ENCODE data around the gene TASOR2.

The TASOR2 gene

DNA sequence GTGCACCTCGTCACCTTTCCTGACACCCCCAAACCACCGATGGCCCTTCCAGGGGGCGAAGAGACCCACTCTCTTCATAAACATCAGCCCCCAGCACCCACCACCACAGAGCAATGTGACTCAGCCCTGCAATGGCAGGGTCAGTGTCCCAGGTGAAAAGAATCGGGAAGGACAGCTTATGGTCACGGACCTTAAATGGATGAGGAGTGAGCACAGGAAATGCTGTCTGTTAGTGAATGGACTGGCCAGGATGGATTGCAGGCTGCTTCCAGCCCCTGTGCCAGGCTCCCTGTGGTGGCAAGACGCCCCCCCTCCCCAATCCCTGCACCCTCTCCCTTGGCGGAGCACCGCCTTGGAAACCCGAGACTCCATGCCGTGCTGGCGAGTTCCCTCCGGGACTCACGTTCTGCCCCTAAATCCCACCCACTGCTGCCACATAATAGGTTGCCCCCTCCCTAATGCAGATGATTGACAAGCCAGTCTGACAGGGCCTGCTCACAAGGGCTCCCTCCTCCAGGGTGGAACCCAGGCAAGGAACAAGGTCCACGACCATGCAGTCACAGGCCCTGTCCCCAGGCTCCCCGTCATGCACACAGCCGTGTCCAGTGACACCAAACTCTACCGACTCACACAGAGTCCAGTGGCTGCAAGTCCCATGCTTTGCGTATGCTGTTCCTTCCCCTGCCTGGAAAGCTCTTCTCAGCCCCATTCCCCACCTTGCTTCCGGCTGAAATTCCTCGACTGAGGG is 25.6 kb upstream of the TASOR2 start:
- Histone ChIP-seq H3K9ac (ENCODE audit: low read length) (no peak overlapping the region), H3K4me3 (ENCODE audit: low read length) (no peak overlapping the region), H3K36me3 (ENCODE audit: control insufficient read depth, insufficient read depth, low read length, severe bottlenecking) (no peaks in the 10 kb centered on the region), H3K27me3 (replicated peaks; ENCODE audit: control insufficient read depth, insufficient read depth, low read length) (no peaks in the 10 kb centered on the region), H3K9me3 (ENCODE audit: control insufficient read depth, low read length) (no peaks in the 10 kb centered on the region), H3K4me1 (ENCODE audit: control insufficient read depth, insufficient read depth, low read length) (peaks cover 17% of the 10 kb centered on the region)
- DNase-seq (ENCODE audit: low read depth) = no peak

DNA sequence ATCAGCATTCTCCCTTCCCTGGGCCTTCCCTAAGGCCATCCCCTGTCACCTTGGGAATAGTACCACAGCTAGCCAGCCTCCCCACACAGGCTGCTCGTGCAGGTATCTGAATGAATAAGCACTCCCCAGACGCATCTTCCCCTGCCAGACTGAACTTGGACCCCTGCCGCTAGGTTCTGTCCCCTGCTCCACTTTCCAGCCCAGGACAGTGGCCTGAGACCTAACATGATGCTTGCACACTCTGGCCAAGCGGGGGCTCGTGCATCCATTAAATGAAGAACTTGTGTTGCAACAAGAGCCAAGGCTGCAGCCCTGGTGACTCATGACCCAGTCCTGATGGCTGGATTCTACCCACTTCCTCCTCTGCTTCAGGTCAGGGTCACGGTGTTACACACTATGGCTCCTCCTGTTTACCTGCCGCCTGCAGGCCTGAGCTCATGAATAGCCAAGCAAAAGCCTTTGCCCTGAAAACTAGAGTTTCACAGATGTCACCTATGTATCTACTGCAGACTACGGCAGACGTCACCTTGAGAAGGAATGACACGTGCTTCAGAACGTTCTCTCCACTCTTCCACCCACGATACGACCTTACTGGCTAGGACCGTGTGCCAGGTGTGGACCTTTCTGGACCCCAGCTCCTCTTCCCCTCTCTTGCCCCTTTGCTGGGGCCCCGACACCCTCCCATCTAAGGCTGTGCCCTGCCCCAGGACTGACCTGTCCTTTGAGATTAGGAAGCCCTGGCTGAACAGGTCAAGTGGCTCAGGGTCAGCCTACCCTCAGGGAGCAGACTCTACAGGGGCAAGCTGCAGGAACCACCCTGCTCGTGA is 24.7 kb upstream of the TASOR2 start:
- H3K36me3 ChIP-seq (ENCODE audit: control insufficient read depth, insufficient read depth, low read length, severe bottlenecking) = no peaks in the 10 kb centered on the region
- DNase-seq (ENCODE audit: low read depth) = peak; percentile 32
- H3K9ac ChIP-seq (ENCODE audit: low read length) = no peak overlapping the region
- peaks cover 17% of the 10 kb centered on the region for H3K4me1 ChIP-seq (ENCODE audit: control insufficient read depth, insufficient read depth, low read length)
- H3K4me3 ChIP-seq (ENCODE audit: low read length) = no peak overlapping the region
- no peaks in the 10 kb centered on the region for H3K9me3 ChIP-seq (ENCODE audit: control insufficient read depth, low read length)
- no peaks in the 10 kb centered on the region for H3K27me3 ChIP-seq (replicated peaks; ENCODE audit: control insufficient read depth, insufficient read depth, low read length)

DNA sequence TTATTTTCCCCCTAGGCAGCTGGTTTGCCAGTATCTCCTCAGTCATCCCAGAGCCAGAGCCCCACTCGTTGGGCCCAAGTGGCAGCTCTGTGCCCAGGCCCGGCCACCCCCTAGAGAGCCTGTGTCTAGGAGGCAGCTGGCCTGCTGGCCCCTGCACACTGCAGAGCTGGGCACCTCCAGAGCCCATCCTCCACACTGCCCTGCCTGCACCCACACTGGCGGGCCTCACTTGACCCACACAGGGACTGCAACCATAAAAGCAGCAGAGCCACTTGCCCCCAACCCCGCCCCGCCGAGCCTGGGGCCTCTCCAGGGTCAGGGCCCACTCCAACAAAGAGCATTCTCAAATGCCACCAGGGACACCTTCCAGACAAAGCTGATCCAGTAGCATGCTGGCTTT is 23.6 kb upstream of the TASOR2 start:
- no peak for DNase-seq (ENCODE audit: low read depth)
- no peaks in the 10 kb centered on the region for H3K9me3 ChIP-seq (ENCODE audit: control insufficient read depth, low read length)

DNA sequence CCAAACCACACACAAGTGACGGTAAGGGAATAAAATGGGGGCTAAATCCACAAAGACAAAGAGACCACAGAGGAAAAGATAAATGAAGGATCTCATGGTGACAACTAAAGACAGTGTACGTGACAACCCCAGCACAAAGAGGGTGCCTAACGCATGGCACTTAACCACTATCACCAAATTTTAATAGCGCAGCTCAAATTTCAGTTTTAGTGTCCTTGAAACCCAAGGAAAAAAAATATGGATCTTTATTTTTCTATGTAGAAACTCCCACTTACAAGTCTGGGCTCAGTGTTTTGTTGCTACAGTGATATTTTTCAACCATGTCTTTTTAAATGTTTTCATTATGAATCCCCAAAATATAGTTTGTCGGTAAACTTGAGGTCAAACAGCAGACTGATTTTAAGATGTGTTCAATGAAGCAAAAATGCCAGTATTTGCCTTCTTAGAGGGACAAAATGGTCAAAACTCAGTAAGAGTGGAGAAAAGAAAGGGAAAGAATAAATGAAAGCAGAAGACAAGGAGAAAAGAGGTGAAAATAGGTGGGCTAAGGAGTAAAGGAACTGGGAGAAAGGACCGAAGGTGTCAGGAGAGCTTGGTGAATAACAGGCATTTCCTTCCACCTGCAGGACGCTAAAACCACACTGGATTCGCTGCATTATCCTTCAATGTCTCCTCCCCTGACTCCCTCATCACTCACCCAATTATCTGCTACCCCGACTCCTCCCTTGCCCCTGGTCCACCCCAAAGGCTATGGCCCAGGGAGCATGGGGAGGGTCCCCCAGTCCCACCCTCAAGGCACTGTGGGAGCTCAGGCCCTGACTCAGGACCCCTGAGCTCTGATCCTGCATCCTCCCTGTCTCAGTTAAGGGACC is 21.7 kb upstream of the TASOR2 start:
- H3K27me3 ChIP-seq (replicated peaks; ENCODE audit: control insufficient read depth, insufficient read depth, low read length) = no peaks in the 10 kb centered on the region
- no peak overlapping the region for H3K9ac ChIP-seq (ENCODE audit: low read length)
- H3K9me3 ChIP-seq (ENCODE audit: control insufficient read depth, low read length) = no peaks in the 10 kb centered on the region
- no peaks in the 10 kb centered on the region for H3K36me3 ChIP-seq (ENCODE audit: control insufficient read depth, insufficient read depth, low read length, severe bottlenecking)
- peaks cover 23% of the 10 kb centered on the region for H3K4me1 ChIP-seq (ENCODE audit: control insufficient read depth, insufficient read depth, low read length)
- no peak overlapping the region for H3K4me3 ChIP-seq (ENCODE audit: low read length)
- no peak for DNase-seq (ENCODE audit: low read depth)

More for the DNA sequence above, 23.6 kb upstream of the TASOR2 start:
- no peak overlapping the region for H3K9ac ChIP-seq (ENCODE audit: low read length)
- H3K36me3 ChIP-seq (ENCODE audit: control insufficient read depth, insufficient read depth, low read length, severe bottlenecking) = no peaks in the 10 kb centered on the region
- no peak overlapping the region for H3K4me3 ChIP-seq (ENCODE audit: low read length)
- H3K4me1 ChIP-seq (ENCODE audit: control insufficient read depth, insufficient read depth, low read length) = peaks cover 23% of the 10 kb centered on the region
- no peaks in the 10 kb centered on the region for H3K27me3 ChIP-seq (replicated peaks; ENCODE audit: control insufficient read depth, insufficient read depth, low read length)

DNA sequence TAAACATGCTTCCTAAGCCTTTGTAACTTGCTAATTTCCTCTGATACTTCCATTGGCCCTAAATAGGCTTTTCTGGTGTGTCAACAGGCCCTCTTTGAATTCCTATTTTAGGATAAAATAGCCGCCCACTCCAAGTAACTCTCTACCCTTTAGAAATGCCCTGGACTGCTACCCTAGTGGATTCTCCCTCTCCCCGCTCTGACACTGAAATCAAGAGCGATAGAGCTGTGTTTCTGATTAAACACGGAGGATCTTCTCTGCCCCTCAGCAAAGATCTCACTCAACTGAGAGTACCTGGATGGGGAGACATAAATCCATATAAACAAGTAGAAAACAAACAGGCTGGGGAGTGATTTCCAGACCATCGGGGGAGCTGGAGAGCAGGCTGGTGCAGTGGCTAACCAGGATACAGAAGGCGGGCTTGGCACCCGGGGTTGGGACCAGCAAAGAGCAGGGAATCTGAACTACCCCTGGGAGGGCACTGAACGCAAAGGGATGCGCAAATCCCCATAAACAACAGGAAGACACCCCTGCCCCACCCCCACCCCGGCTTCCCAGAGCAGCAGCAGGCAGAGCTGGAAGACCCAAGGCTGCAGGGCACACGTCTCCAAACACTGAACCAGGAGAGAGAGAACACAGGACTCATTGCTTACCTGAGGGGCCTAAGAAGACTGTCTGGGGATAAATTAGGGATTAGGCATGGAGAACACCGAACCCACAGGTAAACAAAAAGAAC is 20.8 kb upstream of the TASOR2 start:
- Histone ChIP-seq H3K36me3 (ENCODE audit: control insufficient read depth, insufficient read depth, low read length, severe bottlenecking) (no peaks in the 10 kb centered on the region), H3K27me3 (replicated peaks; ENCODE audit: control insufficient read depth, insufficient read depth, low read length) (no peaks in the 10 kb centered on the region)
- no peak for DNase-seq (ENCODE audit: low read depth)

DNA sequence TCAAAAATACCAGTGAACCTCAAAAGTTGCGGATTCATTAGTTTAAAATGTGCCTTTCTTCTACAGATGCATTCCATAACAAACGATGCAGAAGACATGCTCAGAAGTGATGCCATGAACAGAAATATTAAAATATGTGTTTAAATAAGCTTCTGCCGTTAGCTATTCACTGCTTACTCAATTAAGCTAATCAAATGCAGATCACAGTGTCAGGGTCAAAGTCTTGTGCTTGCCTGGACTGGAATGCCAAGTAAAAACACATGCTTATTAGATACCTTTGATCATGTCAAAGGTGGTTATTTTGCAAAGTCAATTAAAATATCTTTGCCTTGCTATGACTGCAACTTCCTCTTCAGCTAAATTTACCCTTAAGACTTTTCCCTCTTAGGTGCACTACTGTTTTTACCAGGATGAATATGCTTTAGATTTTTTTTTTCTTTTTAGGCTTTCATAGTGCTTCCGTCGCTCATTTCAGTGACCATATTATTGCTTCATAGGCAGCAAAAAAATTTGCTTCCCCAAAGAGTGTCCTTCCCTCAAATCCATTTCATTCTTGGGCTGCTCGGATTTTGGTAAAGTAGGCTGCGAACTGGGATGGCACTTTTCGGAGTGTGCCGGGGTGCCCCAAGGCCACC is 19.1 kb upstream of the TASOR2 start:
- Histone ChIP-seq H3K36me3 (ENCODE audit: control insufficient read depth, insufficient read depth, low read length, severe bottlenecking) (no peaks in the 10 kb centered on the region), H3K9me3 (ENCODE audit: control insufficient read depth, low read length) (no peaks in the 10 kb centered on the region), H3K4me3 (ENCODE audit: low read length) (peak overlapping the region; percentile 95), H3K4me1 (ENCODE audit: control insufficient read depth, insufficient read depth, low read length) (peaks cover 8% of the 10 kb centered on the region), H3K9ac (ENCODE audit: low read length) (peak overlapping the region; percentile 92), H3K27me3 (replicated peaks; ENCODE audit: control insufficient read depth, insufficient read depth, low read length) (no peaks in the 10 kb centered on the region)
- DNase-seq (ENCODE audit: low read depth) = peak; percentile 18

More for the DNA sequence above, 20.8 kb upstream of the TASOR2 start:
- Histone ChIP-seq H3K4me1 (ENCODE audit: control insufficient read depth, insufficient read depth, low read length) (peaks cover 23% of the 10 kb centered on the region), H3K9ac (ENCODE audit: low read length) (no peak overlapping the region), H3K4me3 (ENCODE audit: low read length) (no peak overlapping the region), H3K9me3 (ENCODE audit: control insufficient read depth, low read length) (no peaks in the 10 kb centered on the region)

DNA sequence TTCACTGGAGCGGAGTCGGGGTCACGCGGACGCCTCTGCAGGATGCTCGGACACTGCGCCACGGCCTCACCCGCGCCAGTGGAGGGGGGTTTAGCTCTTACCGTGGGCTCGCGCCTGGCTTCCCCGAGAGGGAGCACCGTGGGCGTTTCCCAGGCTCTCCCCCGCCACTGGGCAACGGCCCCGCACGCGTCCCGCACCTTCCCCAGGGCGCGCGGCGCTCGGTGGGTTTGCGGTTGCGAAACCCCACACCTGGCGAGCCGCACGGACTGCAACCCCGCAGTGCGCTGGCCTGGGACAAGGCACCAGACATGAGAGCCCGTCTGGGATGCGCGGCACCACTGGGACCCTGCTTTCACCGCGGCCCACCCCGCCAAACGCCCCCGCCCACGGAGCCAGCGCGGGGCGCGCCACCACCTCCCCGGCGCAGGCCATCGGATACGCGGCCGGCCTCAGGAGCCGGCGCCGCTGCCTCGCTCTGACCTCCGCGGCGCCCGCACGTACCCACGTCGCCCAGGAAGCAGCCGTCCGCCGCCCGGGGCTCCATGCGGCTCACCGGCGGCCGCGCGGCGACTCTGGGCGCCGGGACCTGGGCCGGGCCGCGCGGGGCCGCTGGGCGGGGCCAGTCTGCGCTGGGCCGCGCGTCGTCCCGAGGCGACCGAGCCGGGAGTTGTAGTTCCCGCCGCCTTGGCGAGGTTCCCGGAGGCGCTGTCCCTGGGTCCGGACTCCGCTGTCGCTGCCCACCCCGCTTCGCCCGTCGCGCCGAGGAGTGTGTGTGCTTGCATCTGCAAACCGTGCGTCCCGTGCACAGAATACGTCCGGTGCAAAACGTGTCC is 18.4 kb upstream of the TASOR2 start, which contains the start of gene ASB13:
Gene ASB13, minus strand, starts transcription at position 588 of the 833 bp plus-strand sequence. Its CDS starts 44 bp downstream, at position 544.
- peak within 1 kb of the TSS; percentile 92 for H3K9ac ChIP-seq (ENCODE audit: low read length)
- peaks cover 6% of the 10 kb centered on the region for H3K4me1 ChIP-seq (ENCODE audit: control insufficient read depth, insufficient read depth, low read length)
- H3K27me3 ChIP-seq (replicated peaks; ENCODE audit: control insufficient read depth, insufficient read depth, low read length) = no peaks in the 10 kb centered on the region
- H3K4me3 ChIP-seq (ENCODE audit: low read length) = peak within 1 kb of the TSS; percentile 95
- DNase-seq (ENCODE audit: low read depth) = peak; percentile 81
- H3K9me3 ChIP-seq (ENCODE audit: control insufficient read depth, low read length) = no peaks in the 10 kb centered on the region
- no peaks in the 10 kb centered on the region for H3K36me3 ChIP-seq (ENCODE audit: control insufficient read depth, insufficient read depth, low read length, severe bottlenecking)

DNA sequence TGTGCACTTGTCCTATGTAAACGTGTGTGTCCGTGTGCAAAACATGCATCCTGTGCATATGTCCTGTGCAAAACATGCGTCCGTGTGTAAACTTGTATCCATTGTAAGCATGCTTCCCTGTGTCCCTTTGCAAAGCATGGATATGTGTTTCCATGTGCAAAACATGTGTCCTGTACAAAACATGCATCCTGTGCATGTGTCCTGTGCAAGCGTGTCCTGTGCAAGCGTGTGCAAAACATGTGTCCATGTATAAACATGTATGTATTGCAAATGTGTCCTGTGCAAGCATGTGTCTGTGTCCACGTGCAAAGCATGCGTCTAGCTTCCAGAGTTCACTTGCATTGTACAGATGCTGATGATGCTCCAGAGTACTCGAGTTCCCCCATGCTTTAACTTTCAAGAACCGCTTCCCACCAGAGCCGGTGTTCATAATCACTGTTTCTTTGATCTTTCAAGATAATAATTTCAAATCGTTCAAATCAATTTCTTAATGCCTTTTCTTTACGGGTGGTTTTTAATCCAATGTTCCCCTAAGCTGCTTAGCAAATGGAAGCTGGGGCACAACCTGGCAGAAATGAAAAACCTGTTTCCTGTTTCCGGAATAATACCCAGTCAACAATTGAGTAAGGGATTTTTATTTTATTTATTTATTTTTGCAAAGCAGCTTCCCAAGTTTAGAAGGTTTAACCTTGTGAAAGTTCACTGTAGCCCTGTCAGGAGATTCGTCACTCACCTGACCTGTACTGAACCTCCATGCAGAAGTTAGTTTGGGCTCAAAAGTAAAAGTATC is 17.6 kb upstream of the TASOR2 start:
- Histone ChIP-seq H3K4me1 (ENCODE audit: control insufficient read depth, insufficient read depth, low read length) (peaks cover 6% of the 10 kb centered on the region), H3K27me3 (replicated peaks; ENCODE audit: control insufficient read depth, insufficient read depth, low read length) (no peaks in the 10 kb centered on the region), H3K9ac (ENCODE audit: low read length) (peak overlapping the region; percentile 92), H3K9me3 (ENCODE audit: control insufficient read depth, low read length) (peaks cover 3% of the 10 kb centered on the region), H3K36me3 (ENCODE audit: control insufficient read depth, insufficient read depth, low read length, severe bottlenecking) (no peaks in the 10 kb centered on the region), H3K4me3 (ENCODE audit: low read length) (peak overlapping the region; percentile 95)
- DNase-seq (ENCODE audit: low read depth) = no peak

DNA sequence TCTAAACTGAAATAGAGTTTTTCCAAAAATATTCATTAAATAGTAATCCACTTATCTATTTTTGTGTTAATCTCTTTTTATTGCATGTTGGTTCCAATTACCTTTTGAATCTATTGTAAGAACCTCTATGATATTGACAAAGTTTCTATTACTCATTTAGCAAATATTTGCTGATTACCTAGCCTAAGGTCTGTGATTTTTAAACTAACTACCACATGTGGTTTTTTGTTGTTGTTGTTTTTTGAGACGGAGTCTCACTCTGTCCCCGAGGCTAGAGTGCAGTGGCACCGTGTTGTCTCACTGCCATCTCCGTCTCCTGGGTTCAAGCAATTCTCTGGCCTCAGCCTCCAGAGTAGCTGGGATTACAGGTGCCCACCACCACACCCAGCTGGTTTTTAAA is 16.2 kb upstream of the TASOR2 start:
- Histone ChIP-seq H3K4me1 (ENCODE audit: control insufficient read depth, insufficient read depth, low read length) (peaks cover 6% of the 10 kb centered on the region), H3K27me3 (replicated peaks; ENCODE audit: control insufficient read depth, insufficient read depth, low read length) (no peaks in the 10 kb centered on the region), H3K9me3 (ENCODE audit: control insufficient read depth, low read length) (peaks cover 13% of the 10 kb centered on the region), H3K4me3 (ENCODE audit: low read length) (no peak overlapping the region), H3K9ac (ENCODE audit: low read length) (no peak overlapping the region), H3K36me3 (ENCODE audit: control insufficient read depth, insufficient read depth, low read length, severe bottlenecking) (no peaks in the 10 kb centered on the region)
- DNase-seq (ENCODE audit: low read depth) = no peak

All from adipocyte (in vitro differentiated cells).